Stimulated activated CD4-positive, alpha-beta T cell treated with anti-CD3 and anti-CD28 coated beads, Interleukin-4, amount 100 ng/mL, for 4 hours (primary cell): ENCODE measurements around the gene ZNF474.
"Not testable (repeated sequence)": the region's sequence is repeated elsewhere in the genome, so short reads cannot be mapped to it uniquely, and the experiment has no call there.

Experiments
- DNase-seq, 2 experiments: peaks; one replicate each; pipeline ENCODE4 v3.0.0-alpha.2; 2020

The ZNF474 gene

GRCh38 chr5:122129306-122129705 is at the start of gene ZNF474:
Gene ZNF474, plus strand, starts transcription at chr5:122129546. Its CDS starts 22,445 bp downstream, at chr5:122151991.
- DNase-seq = no peak

GRCh38 chr5:122081541-122081940 is 47.8 kb upstream of the ZNF474 start:
- no peak for DNase-seq

GRCh38 chr5:122083535-122083934 is 45.8 kb upstream of the ZNF474 start:
- DNase-seq = no peak

- DNase-seq = no peak
Measured at GRCh38 chr5:122085041-122085440, 44.3 kb upstream of the ZNF474 start.

- no peak for DNase-seq
Measured at GRCh38 chr5:122089096-122090013, 40.0 kb upstream of the ZNF474 start.

GRCh38 chr5:122091936-122092600 is 37.3 kb upstream of the ZNF474 start:
- no peak for DNase-seq

GRCh38 chr5:122093415-122094180 is 35.7 kb upstream of the ZNF474 start:
- DNase-seq = no peak

- not testable (repeated sequence) for DNase-seq
Measured at GRCh38 chr5:122094251-122094650, 35.1 kb upstream of the ZNF474 start.

- DNase-seq = no peak
Measured at GRCh38 chr5:122095158-122095557, 34.2 kb upstream of the ZNF474 start.

GRCh38 chr5:122097391-122097790 is 32.0 kb upstream of the ZNF474 start:
- no peak for DNase-seq

- DNase-seq = no peak
Measured at GRCh38 chr5:122099060-122099790, 30.1 kb upstream of the ZNF474 start.

- DNase-seq = no peak
Measured at GRCh38 chr5:122101636-122102285, 27.6 kb upstream of the ZNF474 start.

GRCh38 chr5:122102825-122103224 is 26.5 kb upstream of the ZNF474 start:
- DNase-seq = no peak

GRCh38 chr5:122105909-122106308 is 23.4 kb upstream of the ZNF474 start:
- DNase-seq = no peak

GRCh38 chr5:122107016-122107415 is 22.3 kb upstream of the ZNF474 start:
- no peak for DNase-seq

- no peak for DNase-seq
Measured at GRCh38 chr5:122110987-122111386, 18.4 kb upstream of the ZNF474 start.

- DNase-seq = no peak
Measured at GRCh38 chr5:122111460-122111859, 17.9 kb upstream of the ZNF474 start.

- no peak for DNase-seq
Measured at GRCh38 chr5:122112063-122112462, 17.3 kb upstream of the ZNF474 start.

- no peak for DNase-seq
Measured at GRCh38 chr5:122112733-122113558, 16.4 kb upstream of the ZNF474 start.

GRCh38 chr5:122114501-122114900 is 14.8 kb upstream of the ZNF474 start:
- no peak for DNase-seq

GRCh38 chr5:122118356-122118948 is 10.9 kb upstream of the ZNF474 start:
- no peak for DNase-seq
